A673 (cell line): ENCODE measurements around the gene FAM210B. TPM values are rescaled to one million over a fixed set of nuclear protein-coding genes. Genes with fewer than 3 reads are reported as not detected.

Experiments
- BruUV-seq: library from RNA; stranded (reverse); fragments of 400-500 nt; replicated peaks from 2 replicates; lab custom pipeline; 2021; lab: Mats Ljungman, UMichigan
- CTCF ChIA-PET: fragments of 300-600 bp; sonication (Branson Sonifier 250); formaldehyde crosslinking; loops from one replicate; lab custom pipeline; 2022; ENCODE audit warnings: antibody characterized with exemption; lab: Charles Lee
- POLR2A ChIA-PET: fragments of 300-600 bp; sonication (Branson Sonifier 250); formaldehyde crosslinking; loops from one replicate; lab custom pipeline; 2022; ENCODE audit warnings: antibody characterized with exemption; ENCODE audit not compliant: low non-redundant PET; lab: Charles Lee
- DNase-seq: peaks from one replicate; pipeline ENCODE4 v3.0.0-alpha.2; 2015; ENCODE audit warnings: low spot score
- H3K27ac ChIP-seq: fragments of 200-600 bp; sonication (generic); 2 replicates; pipeline ENCODE4 v1.5.1; 2016; ENCODE audit warnings: mixed run types, low read depth, mild to moderate bottlenecking, mixed read lengths, antibody characterized with exemption, low read length; ENCODE audit not compliant: poor library complexity, severe bottlenecking
- H3K27me3 ChIP-seq: fragments of 200-600 bp; sonication (generic); replicated peaks from 2 replicates; pipeline ENCODE4 v1.6.1; 2017; ENCODE audit warnings: mixed run types, low read depth, mild to moderate bottlenecking, mixed read lengths, antibody characterized with exemption, low read length; ENCODE audit not compliant: insufficient read depth, poor library complexity
- H3K36me3 ChIP-seq: fragments of 200-600 bp; sonication (generic); 2 replicates; pipeline ENCODE4 v1.6.1; 2016; ENCODE audit warnings: mixed run types, mild to moderate bottlenecking, mixed read lengths, antibody characterized with exemption, low read length; ENCODE audit not compliant: insufficient read depth, poor library complexity, severe bottlenecking
- H3K4me1 ChIP-seq: fragments of 200-600 bp; sonication (generic); 2 replicates; pipeline ENCODE4 v1.6.1; 2017; ENCODE audit warnings: mixed run types, mild to moderate bottlenecking, mixed read lengths, antibody characterized with exemption, low read length; ENCODE audit not compliant: insufficient read depth, poor library complexity, severe bottlenecking
- H3K4me3 ChIP-seq: fragments of 200-600 bp; sonication (generic); 2 replicates; pipeline ENCODE4 v1.5.1; 2016; ENCODE audit warnings: low read depth, mixed run types, mild to moderate bottlenecking, mixed read lengths, low read length; ENCODE audit not compliant: poor library complexity, severe bottlenecking
- H3K9me3 ChIP-seq: fragments of 200-600 bp; sonication (generic); 2 replicates; pipeline ENCODE4 v1.6.1; 2016; ENCODE audit warnings: mixed run types, low read depth, mild to moderate bottlenecking, mixed read lengths, antibody characterized with exemption, low read length; ENCODE audit not compliant: poor library complexity, severe bottlenecking
- CTCF ChIP-seq: fragments of 300-800, 200-600 bp; sonication (generic); conservative IDR thresholded peaks from 2 replicates; pipeline ENCODE4 v1.5.1; 2017; ENCODE audit warnings: low read depth, mild to moderate bottlenecking, antibody characterized with exemption, low read length, moderate library complexity, mixed read lengths
- EZH2 ChIP-seq: fragments of 200-600 bp; sonication (generic); IDR thresholded peaks from 2 replicates; pipeline ENCODE4 v1.6.1; 2017; ENCODE audit warnings: borderline replicate concordance, low read depth, mild to moderate bottlenecking, mixed read lengths, antibody characterized with exemption, low read length; ENCODE audit not compliant: poor library complexity, severe bottlenecking
- intact Hi-C: fragments of 100-400 bp; cut with micrococcal nuclease; formaldehyde crosslinking; loops from one replicate; pipeline ENCODE4 v1.10.0; 2022; ENCODE audit not compliant: unreplicated experiment
- total RNA-seq: library from RNA; stranded (reverse); gene quantifications from 2 replicates; pipeline ENCODE4 v1.2.3, GENCODE V29; 2021

FAM210B gene
- total RNA-seq, 1 experiment from 2014 or later: 5.5 TPM

GRCh38 chr20:56412473-56412790 is 53.7 kb downstream of the FAM210B start:
- ChIA-PET CTCF (no interaction called here), POLR2A (no interaction called here)
- BruUV-seq: no TSS peak
- Histone ChIP-seq H3K4me1 (no peaks in the 10 kb centered on the region), H3K4me3 (no peak overlapping the region), H3K36me3 (peaks cover 6% of the 10 kb centered on the region), H3K27ac (no peak overlapping the region), H3K9me3 (no peaks in the 10 kb centered on the region), H3K27me3 (no peaks in the 10 kb centered on the region)
- intact Hi-C loops: no loop called here
- TF ChIP-seq EZH2 (no peak), CTCF (no peak)
- DNase-seq: no peak

DNA sequence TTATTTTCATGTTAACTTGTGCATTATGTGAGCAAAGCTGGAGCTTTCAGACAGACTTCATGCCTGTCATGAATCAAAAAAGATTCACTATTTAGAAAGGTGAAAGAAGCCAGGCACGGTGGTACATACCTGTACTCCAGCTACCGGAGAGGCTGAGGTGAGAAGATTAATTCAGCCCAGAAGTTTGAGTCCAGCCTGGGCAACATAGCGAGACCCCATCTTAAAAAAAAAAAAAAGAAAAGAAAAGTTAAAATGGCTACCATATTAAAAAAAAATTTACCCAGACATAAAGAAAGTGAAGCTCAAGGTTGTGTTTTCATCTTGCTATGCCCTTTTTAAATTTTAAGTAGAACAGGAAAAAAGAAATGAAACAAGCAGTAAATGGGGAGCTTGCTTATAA is 54.2 kb downstream of the FAM210B start:
- Histone ChIP-seq H3K4me1 (no peaks in the 10 kb centered on the region), H3K27ac (no peak overlapping the region), H3K36me3 (peaks cover 1% of the 10 kb centered on the region), H3K9me3 (no peaks in the 10 kb centered on the region), H3K27me3 (no peaks in the 10 kb centered on the region), H3K4me3 (no peak overlapping the region)
- DNase-seq: no peak
- intact Hi-C loops: no loop called here
- no peak for TF ChIP-seq EZH2
- TF ChIP-seq CTCF: no peak
- CTCF ChIA-PET: no interaction called here
- no TSS peak for BruUV-seq
- POLR2A ChIA-PET: no interaction called here

- DNase-seq: no peak
- POLR2A ChIA-PET: no interaction called here
- H3K4me1 ChIP-seq: no peaks in the 10 kb centered on the region
- no peak overlapping the region for H3K27ac ChIP-seq
- no TSS peak for BruUV-seq
- no peaks in the 10 kb centered on the region for H3K27me3 ChIP-seq
- H3K4me3 ChIP-seq: no peak overlapping the region
- intact Hi-C loops: no loop called here
- CTCF ChIA-PET: no interaction called here
- H3K36me3 ChIP-seq: no peaks in the 10 kb centered on the region
- no peaks in the 10 kb centered on the region for H3K9me3 ChIP-seq
- TF ChIP-seq CTCF: no peak
- no peak for TF ChIP-seq EZH2
Measured at GRCh38 chr20:56414842-56415765, 56.3 kb downstream of the FAM210B start.
